K562 (cell line): ENCODE measurements around the gene RABGAP1L. TPM values are rescaled to one million over a fixed set of nuclear protein-coding genes. Genes with fewer than 3 reads are reported as not detected.

Experiments
- ATAC-seq: fragments of 200-7000 bp; cut with Tn5 transposase; 3 replicates; pipeline ENCODE4 v1.9.1; 2020; ENCODE audit warnings: moderate library complexity
- BruUV-seq: library from RNA; stranded (reverse); fragments of 400-500 nt; replicated peaks from 2 replicates; lab custom pipeline; 2021; lab: Mats Ljungman, UMichigan
- CTCF ChIA-PET: fragments of 300-600 bp; formaldehyde crosslinking; extraction: SDS; loops from one replicate; lab custom pipeline; 2021; ENCODE audit warnings: low intra/inter-chr PET ratio; lab: Yijun Ruan, JAX
- POLR2A ChIA-PET: fragments of 300-600, 350-650 bp; sonication (Branson Sonifier 250); formaldehyde crosslinking; extraction: SDS; loops from one replicate; lab custom pipeline; 2021; ENCODE audit warnings: antibody characterized with exemption, inconsistent platforms; lab: Yijun Ruan, JAX
- DNase-seq, 4 experiments: peaks; one replicate each; pipeline versions ENCODE4 v3.0.0 to v3.0.0-alpha.2; 2011 to 2018; ENCODE audit warnings: low spot score in 3 of 4, mixed read lengths in 3 of 4; ENCODE audit errors: extremely low read depth in 1 of 4
- FAIRE-seq: peaks from 2 replicates; lab custom pipeline; 2011; peaks lifted over from hg19 to GRCh38; lab: Jason Lieb, UNC
- H2AFZ ChIP-seq: 2 replicates; pipeline ENCODE4 v1.6.0; 2011; ENCODE audit warnings: low read depth, low read length, control low read depth, inconsistent platforms
- H3K27ac ChIP-seq: fragments of 200-600 bp; 3 replicates; pipeline ENCODE4 v1.8.0; 2011; ENCODE audit warnings: low read depth, mild to moderate bottlenecking, control low read depth, inconsistent platforms, low read length, moderate library complexity, mixed read lengths; ENCODE audit errors: extremely low read depth
- H3K27me3 ChIP-seq, 2 experiments: fragments of 300-600 bp in 1 of 2; 2 replicates in 1 of 2; 3 replicates in 1 of 2; pipeline versions ENCODE4 v1.6.0 to v1.8.0; 2011; ENCODE audit warnings: inconsistent platforms in 2 of 2, low read length in 2 of 2, mild to moderate bottlenecking in 1 of 2, mixed read lengths in 1 of 2, moderate library complexity in 1 of 2; ENCODE audit not compliant: control insufficient read depth in 2 of 2, insufficient read depth in 2 of 2
- H3K36me3 ChIP-seq: fragments of 300-600 bp; 3 replicates; pipeline ENCODE4 v1.8.0; 2011; ENCODE audit warnings: mild to moderate bottlenecking, low read length, inconsistent platforms; ENCODE audit not compliant: control insufficient read depth, insufficient read depth
- H3K4me1 ChIP-seq, 2 experiments: fragments of 200-600 bp in 1 of 2; replicated peaks in 1 of 2; 2 replicates in 1 of 2; 3 replicates in 1 of 2; pipeline versions ENCODE4 v1.5.1 to v1.8.0; 2011; ENCODE audit warnings: inconsistent platforms in 2 of 2, low read length in 2 of 2, mild to moderate bottlenecking in 1 of 2, mixed read lengths in 1 of 2, moderate library complexity in 1 of 2; ENCODE audit not compliant: control insufficient read depth in 2 of 2, insufficient read depth in 2 of 2
- H3K4me2 ChIP-seq: 2 replicates; pipeline ENCODE4 v1.6.1; 2011; ENCODE audit warnings: low read length, control low read depth, inconsistent platforms, mixed read lengths; ENCODE audit not compliant: insufficient read depth
- H3K4me3 ChIP-seq: fragments of 200-600 bp; sonication (generic), shearing (Covaris generic); 2 replicates; pipeline ENCODE4 v1.5.1; 2016; ENCODE audit warnings: control low read depth, inconsistent platforms
- H3K79me2 ChIP-seq: fragments of 200-600 bp; 3 replicates; pipeline ENCODE4 v1.8.0; 2011; ENCODE audit warnings: low read length, inconsistent platforms; ENCODE audit not compliant: control insufficient read depth, insufficient read depth
- H3K9ac ChIP-seq, 2 experiments: 2 replicates each; pipeline versions ENCODE4 v1.6.0 to v1.6.1; 2011; ENCODE audit warnings: low read depth in 2 of 2, low read length in 2 of 2, control low read depth in 1 of 2, inconsistent platforms in 1 of 2, mild to moderate bottlenecking in 1 of 2, mixed read lengths in 1 of 2; ENCODE audit not compliant: insufficient read depth in 1 of 2
- H3K9me1 ChIP-seq: one replicate; pipeline ENCODE4 v1.6.0; 2011; ENCODE audit warnings: inconsistent platforms, mild to moderate bottlenecking, low read length, moderate library complexity; ENCODE audit not compliant: control insufficient read depth, insufficient read depth
- H3K9me3 ChIP-seq: replicated peaks from 2 replicates; pipeline ENCODE4 v1.5.1; 2011; ENCODE audit warnings: low read depth, low read length, inconsistent platforms; ENCODE audit not compliant: control insufficient read depth, insufficient read depth
- H4K20me1 ChIP-seq: replicated peaks from 2 replicates; pipeline ENCODE4 v1.6.1; 2011; ENCODE audit warnings: low read length, inconsistent platforms, mixed read lengths; ENCODE audit not compliant: control insufficient read depth, insufficient read depth
- CBFA2T2 ChIP-seq: fragments of 450-650 bp; conservative IDR thresholded peaks from 2 replicates; pipeline ENCODE4 v1.6.1; 2017; ENCODE audit warnings: mild to moderate bottlenecking
- CEBPG ChIP-seq, 3 experiments: fragments of 200-800 bp in 1 of 3; sonication (Bioruptor generic) in 1 of 3; sonication (generic) in 1 of 3; formaldehyde crosslinking in 1 of 3; IDR thresholded peaks in 2 of 3; conservative IDR thresholded peaks in 1 of 3; 2 replicates each; pipeline versions ENCODE4 v1.6.1 to v1.8.0; 2016 to 2022; ENCODE audit warnings: missing compliant biosample characterization in 2 of 3, missing genetic modification characterization in 2 of 3, mild to moderate bottlenecking in 1 of 3, missing genetic modification reagents in 1 of 3
- HDAC8 ChIP-seq: fragments of 450-650 bp; IDR thresholded peaks from 2 replicates; pipeline ENCODE4 v1.6.1; 2016; ENCODE audit warnings: mild to moderate bottlenecking, missing genetic modification characterization, moderate library complexity, missing compliant biosample characterization
- NONO ChIP-seq, 2 experiments: fragments of 200-400 bp in 1 of 2; fragments of 450-650 bp in 1 of 2; formaldehyde crosslinking in 1 of 2; IDR thresholded peaks; 2 replicates each; pipeline ENCODE4 v1.6.1; 2017; ENCODE audit warnings: low read depth in 2 of 2, mild to moderate bottlenecking in 2 of 2, moderate library complexity in 2 of 2, low read length in 1 of 2
- PCBP1 ChIP-seq: fragments of 200-400 bp; formaldehyde crosslinking; IDR thresholded peaks from 2 replicates; pipeline ENCODE4 v1.6.1; 2018; ENCODE audit warnings: mild to moderate bottlenecking, low read depth, low read length; ENCODE audit not compliant: poor library complexity, severe bottlenecking
- PHF21A ChIP-seq: fragments of 450-650 bp; IDR thresholded peaks from 2 replicates; pipeline ENCODE4 v1.6.1; 2017; ENCODE audit warnings: low read depth, borderline replicate concordance
- RB1 ChIP-seq: fragments of 450-650 bp; IDR thresholded peaks from 2 replicates; pipeline ENCODE4 v1.6.1; 2017; ENCODE audit warnings: low read depth, mild to moderate bottlenecking
- TAL1 ChIP-seq: fragments of 450-650 bp; IDR thresholded peaks from 2 replicates; pipeline ENCODE4 v1.6.1; 2016; ENCODE audit warnings: mild to moderate bottlenecking
- YBX1 ChIP-seq: fragments of 450-650 bp; IDR thresholded peaks from 2 replicates; pipeline ENCODE4 v1.7.1; 2016; ENCODE audit warnings: mild to moderate bottlenecking
- ZNF717 ChIP-seq: fragments of 250-450 bp; sonication (Bioruptor Pico); IDR thresholded peaks from 2 replicates; pipeline ENCODE4 v1.5.0; 2021
- ZNF76 ChIP-seq: fragments of 250-450 bp; sonication (Bioruptor Pico); IDR thresholded peaks from 2 replicates; pipeline ENCODE4 v1.4.0; 2020; ENCODE audit warnings: mild to moderate bottlenecking, moderate library complexity, borderline replicate concordance
- WGBS: fragments of 100-300 bp; shearing (Covaris generic); methylation state at CpG from one replicate; pipeline ENCODE4 v1.1.6; 2016; ENCODE audit warnings: low coverage, mixed read lengths; ENCODE audit not compliant: insufficient coverage; ENCODE audit errors: missing lambda C conversion rate; 5-methylcytosine and 5-hydroxymethylcytosine counted together
- in situ Hi-C: fragments of 300-500 bp; cut with MboI; formaldehyde crosslinking; loops from 4 replicates; pipeline ENCODE4 v1.15.0; 2018; ENCODE audit warnings: inconsistent platforms, mixed read lengths
- intact Hi-C: fragments of 100-400 bp; cut with micrococcal nuclease; formaldehyde crosslinking; loops from 2 replicates; pipeline ENCODE4 v1.14.2; 2022
- polyA plus RNA-seq, 8 experiments: library from polyadenylated mRNA; depleted of rRNA in 4 of 8; stranded (reverse) in 5 of 8; unstranded in 3 of 8; fragments of >200 nt; fragmentation: Nextera tagmentation in 2 of 8; fragmentation: Illumina TruSeq in 1 of 8; extraction: Ambion mirVana in 2 of 8; extraction: Trizol in 1 of 8; gene quantifications; 2 replicates each; pipeline versions ENCODE4 v1.2.1 to v1.2.3, GENCODE V29; 2011 to 2014; ENCODE audit warnings: inconsistent platforms in 1 of 8, missing spikeins in 1 of 8
- total RNA-seq, 7 experiments: library from RNA; depleted of rRNA in 6 of 7; stranded (reverse); fragments of >200 nt in 6 of 7; fragmentation: Illumina TruSeq in 2 of 7; extraction: Trizol in 2 of 7; gene quantifications; 2 replicates each; pipeline versions ENCODE4 v1.2.1 to v1.2.3, GENCODE V29; 2011 to 2021; ENCODE audit warnings: low replicate concordance in 1 of 7
- TF ChIP-seq, protein P1 (sequence below): sonication (generic); formaldehyde crosslinking; IDR thresholded peaks from 2 replicates; pipeline ENCODE4 v1.8.0; 2022; ENCODE audit warnings: missing genetic modification reagents, mild to moderate bottlenecking, borderline replicate concordance
- TF ChIP-seq, protein P2 (sequence below): fragments of 450-650 bp; IDR thresholded peaks from 2 replicates; pipeline ENCODE4 v1.6.1; 2017; ENCODE audit warnings: mild to moderate bottlenecking, moderate library complexity
- TF ChIP-seq, protein P3 (sequence below): IDR thresholded peaks from 2 replicates; pipeline ENCODE4 v1.6.1; 2011; ENCODE audit not compliant: insufficient read length; ENCODE audit errors: extremely low read depth
- TF ChIP-seq, protein P4 (sequence below): sonication (generic); formaldehyde crosslinking; IDR thresholded peaks from 2 replicates; pipeline ENCODE4 v1.8.0; 2022; ENCODE audit warnings: mild to moderate bottlenecking, missing genetic modification reagents
- TF ChIP-seq, protein P5 (sequence below): fragments of 450-650 bp; IDR thresholded peaks from 2 replicates; pipeline ENCODE4 v1.6.1; 2016; ENCODE audit warnings: missing biosample characterization, missing genetic modification characterization

The RABGAP1L gene
- total and polyA plus RNA-seq, 9 of the 15 experiments (the other 6 are each of a cell fraction or from before 2014, with no cell fraction given), result 16.5 to 44.9 (median 26.7) TPM

DNA sequence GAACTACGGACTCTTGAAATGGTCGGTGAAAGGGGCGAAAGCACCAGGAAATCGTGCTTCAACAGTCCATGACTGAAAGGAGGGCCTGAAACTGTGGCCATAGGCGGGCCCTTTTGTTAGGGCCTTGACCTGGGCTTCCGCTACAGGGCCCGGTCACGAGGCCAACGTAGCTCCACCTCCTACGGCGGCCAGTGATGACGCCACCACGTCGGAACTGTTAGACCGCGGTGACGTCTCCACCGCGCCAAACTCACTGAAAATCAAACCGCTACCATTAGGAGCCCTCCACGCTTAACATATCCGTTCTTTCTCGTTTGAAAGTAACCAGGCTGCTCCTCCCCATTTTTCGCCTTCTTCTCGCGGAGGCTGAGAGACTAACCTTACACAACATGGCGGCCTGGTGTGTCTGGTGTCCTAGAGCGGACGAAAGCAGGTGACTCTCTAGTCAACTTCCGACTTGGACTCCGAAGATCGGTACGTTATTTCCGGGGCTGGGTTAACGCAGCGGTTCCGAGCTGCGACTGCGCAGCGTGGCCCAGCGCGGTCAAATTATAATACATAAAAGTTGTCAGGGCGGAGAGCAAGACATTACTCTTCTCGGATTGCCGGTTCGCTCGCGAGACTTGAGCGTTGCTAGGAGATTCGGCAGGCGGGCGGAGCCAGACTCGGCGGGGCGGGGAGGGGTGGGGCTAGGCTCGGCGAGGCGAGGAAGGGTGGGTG, 840.1 kb downstream of the RABGAP1L start:
- BruUV-seq, result TSS peak; percentile 70
- peaks cover 13 to 31% of the 10 kb centered on the region in 2 experiments; a peak in 4 of 5 replicates for H3K4me1 ChIP-seq
- TF ChIP-seq TAL1 (no peak), PCBP1 (no peak), RB1 (peak; percentile 28), CEBPG (CRISPR knock-in tag; IDR thresholded peaks at IDR 0.05) (peak; percentile 77), CEBPG (tag; conservative IDR thresholded peaks at IDR 0.05 in 1 of 2, IDR thresholded peaks at IDR 0.05 in 1 of 2) (peak in 1 of 2 experiments; percentile 6; a peak in 1 of 4 replicates), NONO (IDR thresholded peaks at IDR 0.05; ENCODE audit: low read depth in 2 of 2, low read length in 1 of 2) (peak in 1 of 2 experiments; percentile 61; a peak in 1 of 4 replicates), ZNF76 (CRISPR knock-in tag) (no peak; the same call in 1 of the 2 replicates), PHF21A (no peak), ZNF717 (CRISPR knock-in tag) (no peak), CBFA2T2 (peak; percentile 65), YBX1 (no peak), HDAC8 (tag) (no peak)
- TF ChIP-seq, protein P1, sequence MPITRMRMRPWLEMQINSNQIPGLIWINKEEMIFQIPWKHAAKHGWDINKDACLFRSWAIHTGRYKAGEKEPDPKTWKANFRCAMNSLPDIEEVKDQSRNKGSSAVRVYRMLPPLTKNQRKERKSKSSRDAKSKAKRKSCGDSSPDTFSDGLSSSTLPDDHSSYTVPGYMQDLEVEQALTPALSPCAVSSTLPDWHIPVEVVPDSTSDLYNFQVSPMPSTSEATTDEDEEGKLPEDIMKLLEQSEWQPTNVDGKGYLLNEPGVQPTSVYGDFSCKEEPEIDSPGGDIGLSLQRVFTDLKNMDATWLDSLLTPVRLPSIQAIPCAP (CRISPR knock-in tag), result 0 out of 2 replicates have a peak, but pooled peaks have one; percentile 27
- TF ChIP-seq, protein P2, sequence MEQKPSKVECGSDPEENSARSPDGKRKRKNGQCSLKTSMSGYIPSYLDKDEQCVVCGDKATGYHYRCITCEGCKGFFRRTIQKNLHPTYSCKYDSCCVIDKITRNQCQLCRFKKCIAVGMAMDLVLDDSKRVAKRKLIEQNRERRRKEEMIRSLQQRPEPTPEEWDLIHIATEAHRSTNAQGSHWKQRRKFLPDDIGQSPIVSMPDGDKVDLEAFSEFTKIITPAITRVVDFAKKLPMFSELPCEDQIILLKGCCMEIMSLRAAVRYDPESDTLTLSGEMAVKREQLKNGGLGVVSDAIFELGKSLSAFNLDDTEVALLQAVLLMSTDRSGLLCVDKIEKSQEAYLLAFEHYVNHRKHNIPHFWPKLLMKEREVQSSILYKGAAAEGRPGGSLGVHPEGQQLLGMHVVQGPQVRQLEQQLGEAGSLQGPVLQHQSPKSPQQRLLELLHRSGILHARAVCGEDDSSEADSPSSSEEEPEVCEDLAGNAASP, result no peak
- TF ChIP-seq, protein P3, sequence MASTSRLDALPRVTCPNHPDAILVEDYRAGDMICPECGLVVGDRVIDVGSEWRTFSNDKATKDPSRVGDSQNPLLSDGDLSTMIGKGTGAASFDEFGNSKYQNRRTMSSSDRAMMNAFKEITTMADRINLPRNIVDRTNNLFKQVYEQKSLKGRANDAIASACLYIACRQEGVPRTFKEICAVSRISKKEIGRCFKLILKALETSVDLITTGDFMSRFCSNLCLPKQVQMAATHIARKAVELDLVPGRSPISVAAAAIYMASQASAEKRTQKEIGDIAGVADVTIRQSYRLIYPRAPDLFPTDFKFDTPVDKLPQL, result no peak
- TF ChIP-seq, protein P4, sequence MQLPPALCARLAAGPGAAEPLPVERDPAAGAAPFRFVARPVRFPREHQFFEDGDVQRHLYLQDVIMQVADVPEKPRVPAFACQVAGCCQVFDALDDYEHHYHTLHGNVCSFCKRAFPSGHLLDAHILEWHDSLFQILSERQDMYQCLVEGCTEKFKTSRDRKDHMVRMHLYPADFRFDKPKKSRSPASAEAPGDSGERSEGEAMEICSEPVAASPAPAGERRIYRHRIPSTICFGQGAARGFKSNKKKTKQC (CRISPR knock-in tag), result peak; percentile 84
- TF ChIP-seq, protein P5, sequence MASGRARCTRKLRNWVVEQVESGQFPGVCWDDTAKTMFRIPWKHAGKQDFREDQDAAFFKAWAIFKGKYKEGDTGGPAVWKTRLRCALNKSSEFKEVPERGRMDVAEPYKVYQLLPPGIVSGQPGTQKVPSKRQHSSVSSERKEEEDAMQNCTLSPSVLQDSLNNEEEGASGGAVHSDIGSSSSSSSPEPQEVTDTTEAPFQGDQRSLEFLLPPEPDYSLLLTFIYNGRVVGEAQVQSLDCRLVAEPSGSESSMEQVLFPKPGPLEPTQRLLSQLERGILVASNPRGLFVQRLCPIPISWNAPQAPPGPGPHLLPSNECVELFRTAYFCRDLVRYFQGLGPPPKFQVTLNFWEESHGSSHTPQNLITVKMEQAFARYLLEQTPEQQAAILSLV (tag), result no peak

More for the DNA sequence above, 840.1 kb downstream of the RABGAP1L start:
- ATAC-seq, result peak; percentile 77
- H3K27ac ChIP-seq, result peak overlapping the region; percentile 99
- under 1% methylated on average over 52 of the region's 58 CpGs for WGBS
- H3K9ac ChIP-seq, result peak overlapping the region; percentile 98 to 99
- no peaks in the 10 kb centered on the region for H3K27me3 ChIP-seq
- no peaks in the 10 kb centered on the region for H3K9me3 ChIP-seq
- peak; percentile 95 to 99 (median 96) for DNase-seq
- H3K4me2 ChIP-seq, result peak overlapping the region; percentile 97
- CTCF ChIA-PET, result interaction anchor here (1.1 to 3.5 kb wide), 2 partner anchors 230 to 1579 kb away, joined by 3 to 38 read pairs; no protein-coding TSS in a partner anchor
- in situ Hi-C loops, result loop anchor here (5.0 to 25.0 kb wide), 2 partner anchors 232 to 737 kb away; no protein-coding TSS in a partner anchor
- no peaks in the 10 kb centered on the region for H3K9me1 ChIP-seq
- FAIRE-seq, result peak; percentile 94
- peak overlapping the region; percentile 90 for H3K4me3 ChIP-seq
- peaks cover 25% of the 10 kb centered on the region for H3K36me3 ChIP-seq
- POLR2A ChIA-PET, result interaction anchor here (0.6 to 4.1 kb wide), 44 partner anchors 8 to 737 kb away, joined by 3 to 65 read pairs (median 5); partner anchors contain the start of gene MRPS14
- intact Hi-C loops, result loop anchor here (2.0 to 5.0 kb wide), 3 partner anchors 23 to 737 kb away; partner anchors contain the start of gene MRPS14
- no peaks in the 10 kb centered on the region; the same call in none of the 2 replicates for H4K20me1 ChIP-seq
- peak overlapping the region; percentile 99 for H2AFZ ChIP-seq
- peaks cover 69% of the 10 kb centered on the region for H3K79me2 ChIP-seq
